ENCODE results near the gene KAT8.
"Not testable (repeated sequence)": the region's sequence is repeated elsewhere in the genome, so short reads cannot be mapped to it uniquely, and the experiment has no call there.

KAT8 gene

GRCh38 chr16:31090540-31090939 lies 26.9 kb upstream of the KAT8 start:
- no peak overlapping the region for H3K27ac Mint-ChIP-seq
- H3K9me3 Mint-ChIP-seq (ENCODE audit: low read depth): no peaks in the 10 kb centered on the region
- no peak overlapping the region for H3K4me3 Mint-ChIP-seq
- H3K4me1 Mint-ChIP-seq (ENCODE audit: low read depth): peaks cover 18% of the 10 kb centered on the region
- no peaks in the 10 kb centered on the region for H3K27me3 Mint-ChIP-seq
- no peaks in the 10 kb centered on the region for H3K36me3 Mint-ChIP-seq

GRCh38 chr16:31092330-31092729 lies 25.1 kb upstream of the KAT8 start:
- peaks cover 23% of the 10 kb centered on the region for H3K4me1 Mint-ChIP-seq (ENCODE audit: low read depth)
- H3K9me3 Mint-ChIP-seq (ENCODE audit: low read depth): no peaks in the 10 kb centered on the region
- H3K27ac Mint-ChIP-seq: no peak overlapping the region
- H3K27me3 Mint-ChIP-seq: no peaks in the 10 kb centered on the region
- no peaks in the 10 kb centered on the region for H3K36me3 Mint-ChIP-seq
- peak overlapping the region; percentile 63 for H3K4me3 Mint-ChIP-seq

DNA sequence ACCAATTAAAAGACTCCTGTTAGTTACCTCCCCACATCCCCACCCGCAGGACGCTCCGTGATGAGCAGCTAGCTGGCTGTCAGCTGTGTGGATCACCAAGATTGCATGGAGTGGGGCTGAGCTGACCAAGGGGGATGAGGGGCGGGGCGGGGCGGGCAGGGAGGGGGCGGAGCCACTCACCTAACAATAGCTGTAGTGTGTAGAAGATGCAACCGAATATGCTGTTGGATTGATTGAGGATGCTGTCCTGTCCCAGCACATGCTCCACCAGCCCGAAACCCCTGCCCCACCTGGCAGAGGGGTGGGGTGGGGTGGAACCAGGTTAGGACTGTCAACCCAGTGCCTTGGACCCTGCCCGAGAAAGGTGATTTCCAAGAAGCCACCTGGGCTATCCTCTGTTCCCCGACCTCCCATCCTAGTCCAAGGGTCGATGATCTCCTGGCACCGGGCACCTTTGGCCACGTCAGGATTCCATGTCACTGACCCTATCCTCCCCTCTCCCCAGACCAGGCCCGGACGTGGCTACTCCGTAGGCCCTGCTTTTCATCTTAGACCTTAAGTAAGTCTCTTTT lies 24.2 kb upstream of the KAT8 start:
- H3K9me3 Mint-ChIP-seq (ENCODE audit: low read depth): no peaks in the 10 kb centered on the region
- peaks cover 23% of the 10 kb centered on the region for H3K4me1 Mint-ChIP-seq (ENCODE audit: low read depth)
- no peaks in the 10 kb centered on the region for H3K27me3 Mint-ChIP-seq
- H3K36me3 Mint-ChIP-seq: no peaks in the 10 kb centered on the region
- H3K27ac Mint-ChIP-seq: no peak overlapping the region
- peak overlapping the region; percentile 63 for H3K4me3 Mint-ChIP-seq

DNA sequence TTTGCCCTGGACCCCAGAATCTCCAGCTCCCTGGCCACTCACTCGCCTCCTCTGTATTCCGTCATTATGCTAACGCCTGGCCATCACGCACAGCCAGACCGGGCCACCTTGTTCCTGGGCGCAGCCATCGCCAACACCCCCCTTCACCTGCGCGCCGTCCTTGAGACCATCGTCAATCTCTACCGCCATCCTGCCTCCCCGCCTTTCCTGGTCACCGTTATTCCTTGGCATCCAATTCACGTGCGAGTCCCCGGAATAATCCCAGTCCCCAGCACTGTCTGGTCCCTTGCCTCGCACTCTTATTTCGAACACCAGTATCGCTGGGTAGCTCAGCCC lies 23.4 kb upstream of the KAT8 start:
- no peaks in the 10 kb centered on the region for H3K36me3 Mint-ChIP-seq
- H3K27ac Mint-ChIP-seq: peak overlapping the region; percentile 87
- H3K4me1 Mint-ChIP-seq (ENCODE audit: low read depth): peaks cover 23% of the 10 kb centered on the region
- no peaks in the 10 kb centered on the region for H3K27me3 Mint-ChIP-seq
- H3K9me3 Mint-ChIP-seq (ENCODE audit: low read depth): no peaks in the 10 kb centered on the region
- H3K4me3 Mint-ChIP-seq: peak overlapping the region; percentile 97

GRCh38 chr16:31094424-31095120 lies 22.9 kb upstream of the KAT8 start, which contains the start of gene VKORC1:
TSS of gene VKORC1 (minus strand) at chr16:31094797. CDS start at chr16:31094729, 68 bp downstream.
- Mint-ChIP-seq H3K4me3 (peak within 1 kb of the TSS; percentile 97), H3K27me3 (no peaks in the 10 kb centered on the region), H3K27ac (peak within 1 kb of the TSS; percentile 87), H3K4me1 (ENCODE audit: low read depth) (peaks cover 23% of the 10 kb centered on the region), H3K36me3 (no peaks in the 10 kb centered on the region), H3K9me3 (ENCODE audit: low read depth) (no peaks in the 10 kb centered on the region)

DNA sequence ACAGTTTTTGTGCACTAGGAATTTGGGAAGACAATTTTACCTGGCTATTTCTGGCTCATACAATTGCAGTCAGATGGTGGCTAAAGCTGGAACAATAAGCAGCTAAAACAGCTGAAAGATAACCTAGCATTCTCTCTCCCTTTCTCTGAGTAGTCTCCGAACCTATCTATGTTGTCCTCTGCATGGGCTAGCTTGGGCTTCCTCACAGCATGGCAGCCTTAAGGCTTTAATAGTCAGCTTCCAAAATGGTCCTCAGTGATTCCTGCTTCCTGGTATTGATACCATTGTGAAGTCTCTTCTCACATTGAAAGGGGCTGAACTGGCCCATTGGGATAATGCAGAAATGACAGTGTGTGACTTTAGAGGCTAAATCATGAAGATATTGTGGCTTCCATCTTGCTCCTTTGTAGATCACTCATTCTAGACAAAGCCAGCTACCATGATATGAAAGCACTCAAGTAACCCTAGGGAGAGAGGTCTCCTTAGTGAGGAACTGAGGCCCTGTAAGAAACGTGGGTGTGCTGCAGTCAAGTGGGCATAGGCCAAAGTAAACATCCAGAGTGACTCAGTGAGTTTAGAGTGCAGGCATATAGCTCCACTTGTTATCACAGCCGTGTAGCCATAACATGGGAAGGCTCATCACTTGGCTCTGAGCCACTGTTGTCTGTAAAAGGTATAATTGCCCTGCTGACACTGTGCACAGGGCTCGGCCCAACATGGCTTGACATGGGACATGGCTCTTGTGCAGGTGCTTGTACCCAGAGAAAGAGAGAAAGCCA lies 17.4 kb upstream of the KAT8 start:
- H3K4me3 Mint-ChIP-seq: no peak overlapping the region
- H3K4me1 Mint-ChIP-seq (ENCODE audit: low read depth): peaks cover 7% of the 10 kb centered on the region
- no peaks in the 10 kb centered on the region for H3K27me3 Mint-ChIP-seq
- H3K36me3 Mint-ChIP-seq: no peaks in the 10 kb centered on the region
- no peak overlapping the region for H3K27ac Mint-ChIP-seq
- no peaks in the 10 kb centered on the region for H3K9me3 Mint-ChIP-seq (ENCODE audit: low read depth)

GRCh38 chr16:31100876-31101641 lies 16.4 kb upstream of the KAT8 start:
- not testable (repeated sequence) for H3K36me3 Mint-ChIP-seq; H3K4me1 Mint-ChIP-seq (ENCODE audit: low read depth); H3K9me3 Mint-ChIP-seq (ENCODE audit: low read depth); H3K4me3 Mint-ChIP-seq; H3K27me3 Mint-ChIP-seq; H3K27ac Mint-ChIP-seq

GRCh38 chr16:31105677-31106213 lies 11.7 kb upstream of the KAT8 start:
- H3K27me3 Mint-ChIP-seq: no peaks in the 10 kb centered on the region
- no peaks in the 10 kb centered on the region for H3K36me3 Mint-ChIP-seq
- H3K4me3 Mint-ChIP-seq: peak overlapping the region; percentile 42
- peaks cover 18% of the 10 kb centered on the region for H3K4me1 Mint-ChIP-seq (ENCODE audit: low read depth)
- no peaks in the 10 kb centered on the region for H3K9me3 Mint-ChIP-seq (ENCODE audit: low read depth)
- peak overlapping the region; percentile 16 for H3K27ac Mint-ChIP-seq

DNA sequence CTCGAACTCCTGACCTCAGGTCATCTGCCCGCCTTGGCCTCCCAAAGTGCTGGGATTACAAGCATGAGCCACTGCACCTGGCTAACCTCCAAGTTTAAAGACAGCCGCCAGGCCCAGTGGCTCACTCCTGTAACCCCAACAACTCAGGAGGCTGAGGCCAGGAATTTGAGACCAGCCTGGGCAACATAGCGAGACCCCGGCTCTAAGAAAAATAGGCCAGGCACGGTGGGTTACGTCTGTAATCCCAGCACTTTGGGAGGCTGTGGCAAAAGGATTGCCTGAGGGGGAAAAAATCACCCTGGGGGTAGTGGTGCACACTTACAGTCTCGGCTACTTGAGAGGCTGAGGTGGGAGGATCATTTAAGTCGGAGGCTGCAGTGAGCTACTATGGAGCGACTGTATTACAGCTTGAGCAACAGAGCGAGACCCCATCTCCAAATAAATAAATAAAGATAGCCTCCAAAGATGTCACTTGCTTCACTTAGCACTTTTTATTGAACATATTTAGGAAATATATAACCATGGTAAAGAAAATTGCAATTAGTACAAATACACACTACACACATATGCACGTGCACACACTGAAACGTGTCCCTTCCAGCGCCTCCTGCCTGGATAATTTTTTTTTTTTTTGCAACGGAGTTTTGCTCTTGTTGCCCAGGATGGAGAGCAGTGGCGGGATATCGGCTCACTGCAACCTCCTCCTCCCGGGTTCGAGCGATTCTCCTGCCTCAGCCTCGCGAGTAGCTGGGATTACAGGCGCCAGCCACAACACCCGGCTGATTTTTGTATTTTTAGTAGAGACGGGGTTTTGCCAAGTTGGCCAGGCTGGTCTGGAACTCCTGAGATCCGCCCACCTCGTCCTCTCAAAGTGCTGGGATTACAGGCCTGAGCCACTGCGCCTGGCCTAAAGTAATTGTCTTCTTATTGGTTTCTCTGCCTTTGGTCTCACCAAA lies 10.7 kb upstream of the KAT8 start:
- H3K4me1 Mint-ChIP-seq (ENCODE audit: low read depth): peaks cover 18% of the 10 kb centered on the region
- no peak overlapping the region for H3K27ac Mint-ChIP-seq
- H3K27me3 Mint-ChIP-seq: no peaks in the 10 kb centered on the region
- peak overlapping the region; percentile 88 for H3K4me3 Mint-ChIP-seq
- no peaks in the 10 kb centered on the region for H3K36me3 Mint-ChIP-seq
- H3K9me3 Mint-ChIP-seq (ENCODE audit: low read depth): no peaks in the 10 kb centered on the region

- no peaks in the 10 kb centered on the region for H3K27me3 Mint-ChIP-seq
- H3K4me1 Mint-ChIP-seq (ENCODE audit: low read depth): peaks cover 18% of the 10 kb centered on the region
- no peaks in the 10 kb centered on the region for H3K9me3 Mint-ChIP-seq (ENCODE audit: low read depth)
- H3K27ac Mint-ChIP-seq: peak overlapping the region; percentile 93
- H3K36me3 Mint-ChIP-seq: no peaks in the 10 kb centered on the region
- peak overlapping the region; percentile 88 for H3K4me3 Mint-ChIP-seq
These were observed 10.0 kb upstream of the KAT8 start for GRCh38 chr16:31107465-31107867.

GRCh38 chr16:31108035-31108793 lies 9.2 kb upstream of the KAT8 start, which contains the start of gene BCKDK:
TSS of gene BCKDK (plus strand) at chr16:31108386. CDS start at chr16:31109224, 838 bp downstream.
- Mint-ChIP-seq H3K27me3 (no peaks in the 10 kb centered on the region), H3K4me1 (ENCODE audit: low read depth) (peaks cover 18% of the 10 kb centered on the region), H3K36me3 (no peaks in the 10 kb centered on the region), H3K4me3 (peak within 1 kb of the TSS; percentile 90), H3K27ac (peak within 1 kb of the TSS; percentile 93), H3K9me3 (ENCODE audit: low read depth) (no peaks in the 10 kb centered on the region)

DNA sequence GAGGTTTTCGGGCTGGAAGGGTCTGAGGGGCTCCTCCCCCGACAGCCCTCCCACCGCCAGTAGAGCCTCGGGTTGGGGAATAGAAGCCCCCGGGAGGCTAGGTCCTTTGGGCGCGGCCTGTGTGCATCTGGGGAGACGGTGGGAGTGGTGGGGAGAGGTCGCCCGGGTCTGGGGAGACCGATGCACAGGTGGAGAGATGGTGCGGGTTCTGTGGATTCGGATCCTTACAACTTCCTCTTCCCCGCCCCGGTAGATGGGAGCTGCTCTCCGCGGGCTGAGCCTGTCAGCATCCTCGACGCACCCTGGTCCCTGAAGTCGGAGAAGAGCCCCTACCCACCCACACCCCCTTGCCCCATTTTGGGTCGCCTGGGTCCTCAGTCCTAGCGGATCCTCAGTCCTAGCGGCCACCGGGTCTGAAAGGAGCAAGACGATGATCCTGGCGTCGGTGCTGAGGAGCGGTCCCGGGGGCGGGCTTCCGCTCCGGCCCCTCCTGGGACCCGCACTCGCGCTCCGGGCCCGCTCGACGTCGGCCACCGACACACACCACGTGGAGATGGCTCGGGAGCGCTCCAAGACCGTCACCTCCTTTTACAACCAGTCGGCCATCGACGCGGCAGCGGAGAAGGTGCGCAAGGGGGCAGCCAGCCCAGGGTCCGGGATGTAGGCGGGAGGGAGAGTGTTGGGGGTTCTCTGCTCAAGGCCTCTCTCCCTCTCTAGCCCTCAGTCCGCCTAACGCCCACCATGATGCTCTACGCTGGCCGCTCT lies 8.5 kb upstream of the KAT8 start:
- no peaks in the 10 kb centered on the region for H3K9me3 Mint-ChIP-seq (ENCODE audit: low read depth)
- H3K27ac Mint-ChIP-seq: peak overlapping the region; percentile 22
- H3K36me3 Mint-ChIP-seq: no peaks in the 10 kb centered on the region

GRCh38 chr16:31109622-31110021 lies 7.8 kb upstream of the KAT8 start:
- Mint-ChIP-seq H3K4me3 (peak overlapping the region; percentile 90), H3K27ac (peak overlapping the region; percentile 76), H3K4me1 (ENCODE audit: low read depth) (peaks cover 20% of the 10 kb centered on the region), H3K27me3 (no peaks in the 10 kb centered on the region), H3K36me3 (no peaks in the 10 kb centered on the region), H3K9me3 (ENCODE audit: low read depth) (no peaks in the 10 kb centered on the region)

More for the DNA sequence above, 8.5 kb upstream of the KAT8 start:
- Mint-ChIP-seq H3K27me3 (no peaks in the 10 kb centered on the region), H3K4me3 (peak overlapping the region; percentile 90), H3K4me1 (ENCODE audit: low read depth) (peaks cover 20% of the 10 kb centered on the region)

Data from activated naive CD8-positive, alpha-beta T cell (primary cell).